Astrocyte (in vitro differentiated cells and primary cell): ENCODE data around the gene NCK2. TPM values are rescaled to one million over a fixed set of nuclear protein-coding genes. Genes with fewer than 3 reads are reported as not detected.

Experiments
- DNase-seq: peaks from one replicate; pipeline ENCODE4 v3.0.0-alpha.2; 2010; ENCODE audit warnings: low read depth
- FAIRE-seq: peaks from 2 replicates; lab custom pipeline; 2011; peaks lifted over from hg19 to GRCh38; lab: Jason Lieb, UNC
- H2AFZ ChIP-seq: 2 replicates; pipeline ENCODE4 v1.6.0; 2012; ENCODE audit warnings: low read depth, low read length, inconsistent platforms
- H3K27ac ChIP-seq: 2 replicates; pipeline ENCODE4 v1.5.1; 2011; ENCODE audit warnings: low read depth, low read length, inconsistent platforms
- H3K27me3 ChIP-seq: 2 replicates; pipeline ENCODE4 v1.6.0; 2011; ENCODE audit warnings: low read length, inconsistent platforms; ENCODE audit not compliant: insufficient read depth
- H3K36me3 ChIP-seq: 2 replicates; pipeline ENCODE4 v1.5.1; 2011; ENCODE audit warnings: low read length, inconsistent platforms; ENCODE audit not compliant: insufficient read depth
- H3K4me1 ChIP-seq: 2 replicates; pipeline ENCODE4 v1.5.1; 2011; ENCODE audit warnings: low read length, inconsistent platforms; ENCODE audit not compliant: insufficient read depth
- H3K4me2 ChIP-seq: 2 replicates; pipeline ENCODE4 v1.6.0; 2012; ENCODE audit warnings: low read length, inconsistent platforms
- H3K4me3 ChIP-seq: 2 replicates; pipeline ENCODE4 v1.5.1; 2011; ENCODE audit warnings: low read depth, mild to moderate bottlenecking, low read length, inconsistent platforms; ENCODE audit not compliant: insufficient read depth
- H3K79me2 ChIP-seq: 2 replicates; pipeline ENCODE4 v1.6.0; 2012; ENCODE audit warnings: mild to moderate bottlenecking, low read length, inconsistent platforms; ENCODE audit not compliant: insufficient read depth
- H3K9ac ChIP-seq: 2 replicates; pipeline ENCODE4 v1.6.0; 2012; ENCODE audit warnings: mild to moderate bottlenecking, low read length, inconsistent platforms
- H3K9me3 ChIP-seq: 2 replicates; pipeline ENCODE4 v1.5.1; 2012; ENCODE audit warnings: low read depth, mild to moderate bottlenecking, low read length, inconsistent platforms; ENCODE audit not compliant: insufficient read depth
- H4K20me1 ChIP-seq: 2 replicates; pipeline ENCODE4 v1.6.0; 2012; ENCODE audit warnings: low read length, inconsistent platforms; ENCODE audit not compliant: insufficient read depth
- H3K27ac Mint-ChIP-seq: one replicate; pipeline ENCODE4 v1.8.0; 2021; ENCODE audit warnings: mild to moderate bottlenecking, mixed read lengths; ENCODE audit not compliant: unreplicated experiment
- H3K27me3 Mint-ChIP-seq: one replicate; pipeline ENCODE4 v1.8.0; 2021; ENCODE audit warnings: low read depth, mixed read lengths; ENCODE audit not compliant: unreplicated experiment
- H3K36me3 Mint-ChIP-seq: one replicate; pipeline ENCODE4 v1.8.0; 2021; ENCODE audit warnings: low read depth, mixed read lengths; ENCODE audit not compliant: unreplicated experiment
- H3K4me1 Mint-ChIP-seq: one replicate; pipeline ENCODE4 v1.8.0; 2021; ENCODE audit warnings: low read depth, mixed read lengths; ENCODE audit not compliant: unreplicated experiment
- H3K4me3 Mint-ChIP-seq: one replicate; pipeline ENCODE4 v1.8.0; 2021; ENCODE audit warnings: mild to moderate bottlenecking, moderate library complexity, mixed read lengths; ENCODE audit not compliant: unreplicated experiment
- H3K9me3 Mint-ChIP-seq: one replicate; pipeline ENCODE4 v1.8.0; 2021; ENCODE audit warnings: mild to moderate bottlenecking, mixed read lengths; ENCODE audit not compliant: unreplicated experiment
- EZH2 ChIP-seq: IDR thresholded peaks from 2 replicates; pipeline ENCODE4 v1.6.1; 2012; ENCODE audit warnings: mild to moderate bottlenecking, low read length, inconsistent platforms; ENCODE audit not compliant: insufficient read depth
- total RNA-seq: library from RNA; stranded (reverse); gene quantifications from 2 replicates; pipeline ENCODE4 v1.2.1, GENCODE V29; 2021
- TF ChIP-seq, protein P1 (sequence below): IDR thresholded peaks from 2 replicates; pipeline ENCODE4 v1.5.1; 2011; ENCODE audit warnings: low read depth, mild to moderate bottlenecking, inconsistent platforms, low read length, moderate library complexity; ENCODE audit not compliant: insufficient read depth

Gene NCK2
- total RNA-seq, 1 donor from 2014 or later = 61.6 TPM

DNA sequence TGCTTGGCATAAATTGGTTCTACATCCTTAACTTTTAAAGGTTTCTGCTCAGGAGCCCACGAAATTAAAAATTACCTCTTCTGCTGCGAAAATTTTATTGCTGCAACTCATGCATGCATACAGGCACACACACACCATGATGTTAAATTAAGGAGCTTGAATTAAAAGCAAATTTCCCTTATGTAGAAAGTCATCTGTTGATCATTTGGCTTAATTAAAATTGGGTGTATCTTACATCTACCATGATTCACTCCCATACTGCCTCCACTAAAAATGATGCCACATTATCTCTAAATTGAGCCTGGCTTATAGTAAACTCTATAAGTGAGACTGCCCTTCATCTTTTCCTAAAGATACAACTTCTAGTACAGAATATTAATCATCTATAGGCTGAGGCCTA lies 145.4 kb downstream of the NCK2 start:
- Histone ChIP-seq H3K27ac (no peak overlapping the region), H3K4me1 (peaks cover 10% of the 10 kb centered on the region), H3K36me3 (peaks cover 3% of the 10 kb centered on the region), H3K4me2 (no peak overlapping the region), H3K9ac (no peak overlapping the region), H3K27me3 (no peaks in the 10 kb centered on the region), H3K9me3 (no peaks in the 10 kb centered on the region), H3K79me2 (peaks cover 29% of the 10 kb centered on the region), H3K4me3 (no peak overlapping the region), H2AFZ (no peak overlapping the region), H4K20me1 (peaks cover 55% of the 10 kb centered on the region)
- FAIRE-seq (no peak), DNase-seq (no peak)
- H3K9me3 Mint-ChIP-seq = peaks cover 2% of the 10 kb centered on the region
- no peak overlapping the region for H3K27ac Mint-ChIP-seq
- TF ChIP-seq, protein P1, sequence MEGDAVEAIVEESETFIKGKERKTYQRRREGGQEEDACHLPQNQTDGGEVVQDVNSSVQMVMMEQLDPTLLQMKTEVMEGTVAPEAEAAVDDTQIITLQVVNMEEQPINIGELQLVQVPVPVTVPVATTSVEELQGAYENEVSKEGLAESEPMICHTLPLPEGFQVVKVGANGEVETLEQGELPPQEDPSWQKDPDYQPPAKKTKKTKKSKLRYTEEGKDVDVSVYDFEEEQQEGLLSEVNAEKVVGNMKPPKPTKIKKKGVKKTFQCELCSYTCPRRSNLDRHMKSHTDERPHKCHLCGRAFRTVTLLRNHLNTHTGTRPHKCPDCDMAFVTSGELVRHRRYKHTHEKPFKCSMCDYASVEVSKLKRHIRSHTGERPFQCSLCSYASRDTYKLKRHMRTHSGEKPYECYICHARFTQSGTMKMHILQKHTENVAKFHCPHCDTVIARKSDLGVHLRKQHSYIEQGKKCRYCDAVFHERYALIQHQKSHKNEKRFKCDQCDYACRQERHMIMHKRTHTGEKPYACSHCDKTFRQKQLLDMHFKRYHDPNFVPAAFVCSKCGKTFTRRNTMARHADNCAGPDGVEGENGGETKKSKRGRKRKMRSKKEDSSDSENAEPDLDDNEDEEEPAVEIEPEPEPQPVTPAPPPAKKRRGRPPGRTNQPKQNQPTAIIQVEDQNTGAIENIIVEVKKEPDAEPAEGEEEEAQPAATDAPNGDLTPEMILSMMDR = no peak
- TF ChIP-seq EZH2 = no peak
- no peak overlapping the region for H3K4me3 Mint-ChIP-seq
- no peaks in the 10 kb centered on the region for H3K27me3 Mint-ChIP-seq
- H3K36me3 Mint-ChIP-seq = peaks cover 8% of the 10 kb centered on the region
- peaks cover 22% of the 10 kb centered on the region for H3K4me1 Mint-ChIP-seq

DNA sequence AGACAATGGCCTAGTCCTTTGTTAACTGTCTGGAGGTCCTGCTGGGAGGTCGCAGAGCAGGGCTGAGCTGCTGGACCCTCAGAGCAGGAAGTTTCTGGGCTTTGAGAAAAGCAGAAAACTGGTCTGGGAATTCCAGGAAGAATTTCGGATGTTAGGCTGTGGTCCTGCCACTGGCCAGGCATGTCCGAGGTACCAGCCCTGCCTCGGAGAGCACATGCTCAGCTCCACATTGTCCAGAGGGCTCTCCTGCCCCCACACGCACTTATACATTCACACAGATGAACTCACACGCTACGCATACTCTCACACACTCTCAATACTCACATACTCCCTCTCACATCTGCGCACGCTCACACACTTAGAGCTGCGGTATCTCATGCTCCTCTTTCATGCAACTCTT lies 146.1 kb downstream of the NCK2 start:
- Histone ChIP-seq H4K20me1 (peaks cover 50% of the 10 kb centered on the region), H3K27me3 (no peaks in the 10 kb centered on the region), H3K9ac (no peak overlapping the region), H3K79me2 (peaks cover 25% of the 10 kb centered on the region), H3K27ac (no peak overlapping the region), H3K4me1 (peaks cover 10% of the 10 kb centered on the region), H3K4me3 (no peak overlapping the region), H2AFZ (no peak overlapping the region), H3K4me2 (no peak overlapping the region), H3K36me3 (peaks cover 3% of the 10 kb centered on the region), H3K9me3 (no peaks in the 10 kb centered on the region)
- TF ChIP-seq, protein P1 = no peak
- TF ChIP-seq EZH2 = no peak
- FAIRE-seq (no peak), DNase-seq (no peak)
- Mint-ChIP-seq H3K4me3 (no peak overlapping the region), H3K36me3 (peaks cover 11% of the 10 kb centered on the region), H3K27me3 (no peaks in the 10 kb centered on the region), H3K4me1 (peaks cover 18% of the 10 kb centered on the region), H3K9me3 (peaks cover 2% of the 10 kb centered on the region), H3K27ac (no peak overlapping the region)
